C4-2B (cell line): ENCODE data around the gene EPHX1.

Source experiments
- CTCF ChIP-seq: fragments of 450-650 bp; conservative IDR thresholded peaks from 2 replicates; pipeline ENCODE4 v1.5.1; 2017; ENCODE audit warnings: mild to moderate bottlenecking
- ZFX ChIP-seq: fragments of 450-650 bp; IDR thresholded peaks from 2 replicates; pipeline ENCODE4 v1.6.1; 2017

- TF ChIP-seq CTCF (no peak), ZFX (no peak)
Measured at GRCh38 chr1:225823811-225824261, 13.9 kb downstream of the EPHX1 start.
